Measurements from ENCODE around the gene CCNL2.
A peak's percentile ranks its signal among the peaks of the same experiment; 100 is the strongest.

Gene CCNL2

DNA sequence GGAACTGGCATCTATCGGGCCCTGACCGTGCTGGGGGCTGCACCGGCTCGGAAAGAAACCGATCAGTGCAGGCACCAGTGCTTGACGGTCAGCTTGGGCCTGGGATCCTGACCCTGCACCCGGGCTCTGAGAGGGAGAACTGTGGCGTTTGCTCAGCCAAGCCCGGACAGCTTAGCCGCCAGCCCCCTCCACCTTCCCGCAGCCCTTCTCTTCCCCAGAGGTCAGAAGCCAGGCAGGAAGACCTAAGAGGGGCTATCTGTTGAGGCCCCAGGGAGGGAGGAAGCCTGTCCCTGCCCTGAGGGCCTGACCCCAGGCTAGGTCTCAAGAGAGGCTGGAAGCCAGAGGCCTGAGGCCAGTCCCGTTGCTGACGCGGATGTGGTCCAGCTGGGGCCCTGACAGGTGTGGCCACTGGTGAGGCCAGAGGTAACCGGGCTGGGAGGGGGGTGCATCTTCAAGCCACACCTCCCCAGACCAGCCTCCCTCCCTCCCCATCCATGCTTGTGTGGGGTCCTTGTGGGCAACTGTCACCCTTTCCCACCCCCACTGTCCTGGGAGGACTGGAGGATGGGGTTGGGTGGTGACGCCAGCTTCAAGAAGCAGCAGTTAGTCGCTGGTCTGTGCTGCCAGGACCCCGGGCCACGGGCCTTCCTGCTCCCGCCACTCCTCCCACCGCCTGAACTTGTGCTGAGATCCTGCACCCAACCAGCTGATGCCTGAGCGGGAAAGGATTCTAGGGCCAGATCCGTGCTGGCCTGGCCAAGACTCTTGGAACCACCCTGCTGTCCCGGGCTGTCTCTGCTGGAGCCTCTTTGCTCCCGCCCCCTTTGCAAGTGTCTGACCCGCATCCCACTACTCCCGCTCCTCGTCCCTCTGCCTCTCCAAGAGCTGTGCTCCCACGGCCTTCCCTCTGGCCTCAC, 47.4 kb downstream of the CCNL2 start:
- DNase-seq (ENCODE audit: extremely low read depth, low read depth): no peak
- TF ChIP-seq, protein P1, sequence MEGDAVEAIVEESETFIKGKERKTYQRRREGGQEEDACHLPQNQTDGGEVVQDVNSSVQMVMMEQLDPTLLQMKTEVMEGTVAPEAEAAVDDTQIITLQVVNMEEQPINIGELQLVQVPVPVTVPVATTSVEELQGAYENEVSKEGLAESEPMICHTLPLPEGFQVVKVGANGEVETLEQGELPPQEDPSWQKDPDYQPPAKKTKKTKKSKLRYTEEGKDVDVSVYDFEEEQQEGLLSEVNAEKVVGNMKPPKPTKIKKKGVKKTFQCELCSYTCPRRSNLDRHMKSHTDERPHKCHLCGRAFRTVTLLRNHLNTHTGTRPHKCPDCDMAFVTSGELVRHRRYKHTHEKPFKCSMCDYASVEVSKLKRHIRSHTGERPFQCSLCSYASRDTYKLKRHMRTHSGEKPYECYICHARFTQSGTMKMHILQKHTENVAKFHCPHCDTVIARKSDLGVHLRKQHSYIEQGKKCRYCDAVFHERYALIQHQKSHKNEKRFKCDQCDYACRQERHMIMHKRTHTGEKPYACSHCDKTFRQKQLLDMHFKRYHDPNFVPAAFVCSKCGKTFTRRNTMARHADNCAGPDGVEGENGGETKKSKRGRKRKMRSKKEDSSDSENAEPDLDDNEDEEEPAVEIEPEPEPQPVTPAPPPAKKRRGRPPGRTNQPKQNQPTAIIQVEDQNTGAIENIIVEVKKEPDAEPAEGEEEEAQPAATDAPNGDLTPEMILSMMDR (IDR thresholded peaks at IDR 0.05; ENCODE audit: low read depth, low read length, missing control alignments): no peak
- peak overlapping the region; percentile 17; the same call in 1 of the 2 replicates for H3K4me3 ChIP-seq (replicated peaks; ENCODE audit: low read depth, low read length)

DNA sequence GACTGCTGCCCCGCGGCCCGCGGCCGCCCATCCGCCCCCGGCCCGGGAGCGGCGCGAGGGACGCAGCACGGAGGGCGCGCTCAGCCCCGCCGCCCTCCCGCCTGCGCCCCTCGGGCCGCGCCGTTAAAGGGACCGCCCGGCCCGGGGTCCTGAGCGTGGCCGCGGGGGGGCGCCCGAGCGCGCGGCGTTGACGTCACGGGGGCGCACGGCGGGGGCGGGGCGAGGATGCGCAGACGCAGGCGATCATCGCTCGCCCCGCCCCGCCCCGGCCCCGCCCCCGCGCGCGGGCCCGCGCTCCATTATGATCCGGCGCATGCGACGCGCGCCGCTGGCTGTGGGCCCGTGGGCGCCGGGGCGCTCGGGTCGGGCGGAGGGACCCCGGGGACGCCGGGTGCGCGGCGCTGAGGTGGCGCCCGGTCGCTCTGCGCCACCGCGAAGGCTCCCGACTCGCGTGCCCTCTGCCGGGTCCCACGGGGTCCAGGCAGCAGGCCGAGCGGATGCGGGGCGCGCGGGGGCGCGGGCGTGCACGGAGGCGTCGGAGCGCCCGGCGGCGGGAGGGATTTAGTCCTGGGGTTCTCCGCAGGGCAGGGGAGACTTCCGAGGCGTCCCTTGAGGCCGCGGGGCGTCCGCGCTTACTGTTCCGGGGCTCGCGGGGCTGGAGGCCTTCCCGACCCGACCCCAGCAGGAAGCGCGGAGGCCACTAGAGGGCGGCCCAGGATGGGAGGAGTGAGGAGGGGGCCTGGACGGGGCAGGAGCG, 49.7 kb downstream of the CCNL2 start, which contains the start of gene DVL1:
TSS of gene DVL1 (minus strand) at position 163 of the 757 bp plus-strand sequence. CDS start 353 bp downstream, outside the sequence.
- peak within 1 kb of the TSS; percentile 83 for H3K4me3 ChIP-seq (replicated peaks; ENCODE audit: low read depth, low read length)
- no peak for DNase-seq (ENCODE audit: extremely low read depth, low read depth)
- TF ChIP-seq, protein P1 (IDR thresholded peaks at IDR 0.05; ENCODE audit: low read depth, low read length, missing control alignments): peak; percentile 29

DNA sequence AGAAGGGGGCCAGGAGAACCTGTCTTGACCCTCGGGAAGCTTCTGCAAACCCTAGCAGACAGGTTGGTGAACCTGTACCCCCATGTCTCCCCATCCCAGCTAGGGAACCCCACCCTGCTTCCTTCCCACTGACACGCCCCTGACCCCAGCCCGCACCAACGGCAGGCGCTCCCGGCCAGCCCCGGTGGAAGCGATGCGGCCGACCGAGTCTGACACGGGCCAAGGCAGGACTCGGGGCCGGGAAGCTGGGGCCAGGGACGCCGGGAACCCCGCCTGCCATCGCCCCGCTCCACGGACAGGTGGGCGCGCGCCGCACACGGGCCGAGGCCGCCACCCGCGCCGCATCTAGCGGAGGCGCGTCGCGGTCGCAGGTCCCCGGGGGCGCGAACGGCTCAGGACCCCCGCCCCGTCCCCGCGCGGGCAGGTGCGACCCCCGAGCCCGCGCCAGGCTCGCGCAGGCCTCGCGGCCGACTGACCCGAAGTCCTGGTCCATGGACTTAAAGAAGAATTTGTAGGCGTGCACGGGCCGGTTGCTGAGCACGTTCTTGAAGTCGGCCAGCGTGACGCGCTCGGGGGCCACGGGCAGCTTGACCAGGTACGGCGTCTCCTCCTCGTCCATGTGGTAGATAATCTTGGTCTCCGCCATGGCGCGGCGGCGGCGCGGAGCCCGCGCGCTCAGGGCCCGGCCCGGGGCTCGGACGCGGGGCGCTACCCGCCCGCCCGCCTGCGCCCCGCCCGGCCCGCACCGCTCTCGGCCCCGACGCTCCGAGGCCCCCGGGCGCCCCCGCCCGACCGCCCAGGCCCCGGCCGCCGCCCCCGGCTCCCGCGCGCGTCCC, 50.5 kb downstream of the CCNL2 start:
- peak overlapping the region; percentile 83 for H3K4me3 ChIP-seq (replicated peaks; ENCODE audit: low read depth, low read length)
- TF ChIP-seq, protein P1 (IDR thresholded peaks at IDR 0.05; ENCODE audit: low read depth, low read length, missing control alignments): no peak
- DNase-seq (ENCODE audit: extremely low read depth, low read depth): no peak

DNA sequence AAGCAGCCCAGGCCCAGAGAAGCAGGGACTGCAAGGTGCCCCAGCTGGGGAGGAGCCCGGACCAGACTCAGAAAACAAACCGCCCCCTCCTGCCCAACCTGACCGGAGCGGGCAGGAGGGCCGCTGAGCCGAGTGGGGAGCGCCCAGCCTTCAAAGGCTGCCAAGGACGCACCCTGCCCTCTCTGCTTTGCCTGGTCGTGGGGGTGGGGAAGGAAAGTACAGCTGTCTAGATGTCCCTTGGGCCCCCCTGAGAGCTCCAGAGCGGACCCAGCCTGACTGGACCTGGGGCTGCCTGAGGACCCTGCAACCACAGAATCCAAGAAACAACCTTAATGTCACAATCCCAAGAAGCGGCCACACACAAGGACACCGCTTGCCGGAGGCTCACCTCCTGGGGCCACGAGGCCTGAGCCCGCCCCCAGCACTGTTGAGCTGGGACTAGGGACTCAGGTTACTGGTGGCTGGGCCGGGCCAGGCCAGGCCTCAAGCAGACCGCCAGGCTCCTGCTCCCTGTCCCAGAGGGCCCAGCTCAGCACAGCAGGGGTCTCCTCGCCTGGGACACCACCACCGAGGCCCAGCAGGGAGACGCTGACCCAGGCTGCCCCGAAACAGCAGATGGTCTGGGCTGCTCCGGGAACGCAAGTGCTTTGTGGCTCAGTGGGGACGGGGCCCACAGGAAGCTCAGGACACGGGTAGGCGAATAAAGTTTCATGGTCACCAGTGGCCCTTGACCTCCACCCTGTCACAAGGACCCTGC, 51.3 kb downstream of the CCNL2 start:
- H3K4me3 ChIP-seq (replicated peaks; ENCODE audit: low read depth, low read length): peak overlapping the region; percentile 83
- TF ChIP-seq, protein P1 (IDR thresholded peaks at IDR 0.05; ENCODE audit: low read depth, low read length, missing control alignments): no peak
- no peak for DNase-seq (ENCODE audit: extremely low read depth, low read depth)

DNA sequence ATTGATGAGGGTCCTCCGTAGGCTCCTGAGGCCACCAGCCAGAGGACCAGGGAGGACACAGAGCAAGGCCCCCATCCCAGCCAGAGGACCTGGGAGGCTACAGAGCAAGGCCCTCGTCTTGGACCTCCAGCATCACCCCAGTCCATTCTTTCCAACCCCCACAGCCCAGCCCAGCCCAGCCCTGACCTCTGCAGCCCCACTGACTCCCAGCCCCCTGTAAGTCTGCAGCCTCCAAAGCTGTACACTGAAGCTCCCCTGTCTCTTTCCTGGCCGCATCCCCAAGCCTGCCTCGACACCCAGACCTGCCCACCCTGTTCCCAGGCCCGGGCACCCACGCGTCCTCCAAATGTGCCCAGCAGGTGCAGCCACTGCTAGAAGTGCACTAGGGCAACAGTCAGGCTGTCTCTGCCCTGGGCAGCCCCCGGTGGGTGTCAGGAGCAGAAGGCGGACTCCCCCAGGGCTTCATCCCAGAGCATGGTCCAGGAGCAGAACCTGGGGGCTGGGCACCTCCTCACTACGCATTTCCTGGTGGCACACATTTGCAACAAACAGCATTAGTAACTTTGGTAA, 52.0 kb downstream of the CCNL2 start:
- TF ChIP-seq, protein P1 (IDR thresholded peaks at IDR 0.05; ENCODE audit: low read depth, low read length, missing control alignments): no peak
- no peak for DNase-seq (ENCODE audit: extremely low read depth, low read depth)
- peak overlapping the region; percentile 83 for H3K4me3 ChIP-seq (replicated peaks; ENCODE audit: low read depth, low read length)

Measured in HFF-Myc (cell line).